Brain microvascular endothelial cell (primary cell): ENCODE data around the gene TMTC1.
A peak's percentile ranks its signal among the peaks of the same experiment; 100 is the strongest.

Experiments used
- DNase-seq: peaks from one replicate; pipeline ENCODE4 v3.0.0-alpha.2; 2020
- H3K27ac ChIP-seq: fragments of 250-450 bp; sonication (Bioruptor Pico); 2 replicates; pipeline ENCODE4 v1.5.1; 2020; ENCODE audit warnings: mild to moderate bottlenecking, moderate library complexity
- H3K27me3 ChIP-seq: fragments of 250-450 bp; sonication (Bioruptor Pico); replicated peaks from 2 replicates; pipeline ENCODE4 v1.5.1; 2020; ENCODE audit warnings: mild to moderate bottlenecking
- H3K36me3 ChIP-seq: fragments of 250-450 bp; sonication (Bioruptor Pico); replicated peaks from 2 replicates; pipeline ENCODE4 v1.5.1; 2020; ENCODE audit warnings: mild to moderate bottlenecking
- H3K4me3 ChIP-seq: 2 replicates; pipeline ENCODE4 v1.5.1; 2011; ENCODE audit warnings: low read depth, mild to moderate bottlenecking, control low read depth, low read length, moderate library complexity
- CTCF ChIP-seq: IDR thresholded peaks from 2 replicates; pipeline ENCODE4 v1.5.1; 2011; ENCODE audit warnings: low read depth, mild to moderate bottlenecking, moderate library complexity, low read length, control low read depth, inconsistent platforms; ENCODE audit errors: missing control alignments
- in situ Hi-C: cut with HindIII; loops from 2 replicates; pipeline ENCODE4 v1.10.0; 2017; ENCODE audit warnings: low sequenced_read_pairs, low pct_ligation_motif_present

TMTC1 gene

GRCh38 chr12:29531471-29531870 is 252.3 kb downstream of the TMTC1 start:
- in situ Hi-C loops: no loop called here
- Histone ChIP-seq H3K36me3 (no peaks in the 10 kb centered on the region), H3K27me3 (no peaks in the 10 kb centered on the region), H3K4me3 (no peak overlapping the region), H3K27ac (no peak overlapping the region)
- DNase-seq: no peak
- no peak for TF ChIP-seq CTCF

- TF ChIP-seq CTCF: no peak
- DNase-seq: no peak
- Histone ChIP-seq H3K27me3 (no peaks in the 10 kb centered on the region), H3K36me3 (no peaks in the 10 kb centered on the region), H3K4me3 (no peak overlapping the region), H3K27ac (no peak overlapping the region)
- in situ Hi-C loops: no loop called here
These were observed 253.3 kb downstream of the TMTC1 start for GRCh38 chr12:29530436-29530835.

DNA sequence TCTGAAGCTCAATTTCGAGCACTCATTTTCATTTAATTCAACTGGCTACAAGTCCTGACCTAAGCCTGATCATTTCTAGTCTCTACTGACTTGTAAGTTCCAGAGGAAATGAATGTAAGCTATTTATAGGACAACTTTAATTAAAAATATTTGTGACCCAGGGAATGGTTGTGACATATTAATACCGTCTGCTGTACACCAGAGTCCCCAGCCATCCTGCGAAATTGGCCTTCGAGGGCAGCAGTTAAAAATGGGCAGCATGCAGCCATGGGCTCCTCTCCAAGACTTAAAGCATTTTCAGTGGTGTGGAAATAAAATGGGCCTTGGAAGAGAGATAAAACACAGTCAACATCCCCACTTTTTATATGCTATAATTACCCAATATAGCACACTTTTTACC is 255.6 kb downstream of the TMTC1 start:
- Histone ChIP-seq H3K27ac (no peak overlapping the region), H3K27me3 (no peaks in the 10 kb centered on the region), H3K4me3 (no peak overlapping the region), H3K36me3 (no peaks in the 10 kb centered on the region)
- TF ChIP-seq CTCF: no peak
- DNase-seq: no peak
- in situ Hi-C loops: no loop called here

GRCh38 chr12:29521951-29522350 is 261.8 kb downstream of the TMTC1 start:
- H3K27ac ChIP-seq: no peak overlapping the region
- H3K27me3 ChIP-seq: no peaks in the 10 kb centered on the region
- no peak for TF ChIP-seq CTCF
- in situ Hi-C loops: no loop called here
- DNase-seq: peak; percentile 24
- no peaks in the 10 kb centered on the region for H3K36me3 ChIP-seq
- no peak overlapping the region for H3K4me3 ChIP-seq

- TF ChIP-seq CTCF: peak; percentile 52
- Histone ChIP-seq H3K4me3 (no peak overlapping the region), H3K27ac (no peak overlapping the region), H3K36me3 (no peaks in the 10 kb centered on the region), H3K27me3 (no peaks in the 10 kb centered on the region)
- DNase-seq: peak; percentile 47
- in situ Hi-C loops: no loop called here
These were observed 264.1 kb downstream of the TMTC1 start for GRCh38 chr12:29519585-29520182.

GRCh38 chr12:29518407-29518806 is 265.3 kb downstream of the TMTC1 start:
- Histone ChIP-seq H3K4me3 (no peak overlapping the region), H3K36me3 (no peaks in the 10 kb centered on the region), H3K27ac (no peak overlapping the region), H3K27me3 (no peaks in the 10 kb centered on the region)
- no peak for DNase-seq
- no peak for TF ChIP-seq CTCF
- in situ Hi-C loops: no loop called here
